HUES48 (cell line): ENCODE data around the gene DPYSL5.

Experiments used
- H3K27ac ChIP-seq: one replicate; pipeline ENCODE4 v1.7.0; 2013; ENCODE audit warnings: low read depth, low read length, inconsistent platforms
- H3K27me3 ChIP-seq: 2 replicates; pipeline ENCODE4 v1.6.1; 2013; ENCODE audit warnings: mild to moderate bottlenecking, low read length; ENCODE audit not compliant: control insufficient read depth, insufficient read depth
- H3K36me3 ChIP-seq: 2 replicates; pipeline ENCODE4 v1.6.1; 2013; ENCODE audit warnings: low read length; ENCODE audit not compliant: control insufficient read depth, insufficient read depth
- H3K4me1 ChIP-seq: 2 replicates; pipeline ENCODE4 v1.6.1; 2013; ENCODE audit warnings: mild to moderate bottlenecking, low read length; ENCODE audit not compliant: control insufficient read depth, insufficient read depth
- H3K4me3 ChIP-seq: 2 replicates; pipeline ENCODE4 v1.5.1; 2013; ENCODE audit warnings: mild to moderate bottlenecking, low read depth, low read length
- H3K9ac ChIP-seq: 2 replicates; pipeline ENCODE4 v1.6.1; 2013; ENCODE audit warnings: mild to moderate bottlenecking, low read depth, low read length, moderate library complexity
- H3K9me3 ChIP-seq: 2 replicates; pipeline ENCODE4 v1.6.1; 2013; ENCODE audit warnings: low read length; ENCODE audit not compliant: control insufficient read depth, insufficient read depth

Gene DPYSL5

DNA sequence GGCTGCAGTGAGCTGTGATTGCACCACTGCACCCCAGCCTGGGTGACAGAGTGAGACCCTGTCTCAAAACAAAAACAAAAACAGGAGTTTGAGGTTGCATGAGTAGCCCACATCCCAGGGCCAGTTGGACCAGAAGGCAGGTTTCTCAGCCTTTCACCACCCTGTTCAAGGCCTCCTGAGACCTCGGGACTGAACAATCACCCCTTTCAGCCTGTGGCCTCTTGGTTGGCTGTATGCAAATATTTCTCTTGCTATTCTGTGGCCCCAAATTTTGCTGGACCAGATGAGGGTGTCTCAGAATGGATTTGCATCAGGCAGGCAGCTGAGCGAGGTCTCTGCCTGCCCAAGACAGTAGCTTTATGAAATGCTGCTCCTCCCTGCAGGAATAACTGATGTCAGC, 56.9 kb downstream of the DPYSL5 start:
- H3K27me3 ChIP-seq, result no peaks in the 10 kb centered on the region
- no peak overlapping the region for H3K27ac ChIP-seq
- no peaks in the 10 kb centered on the region; the same call in 1 of the 2 replicates for H3K36me3 ChIP-seq

DNA sequence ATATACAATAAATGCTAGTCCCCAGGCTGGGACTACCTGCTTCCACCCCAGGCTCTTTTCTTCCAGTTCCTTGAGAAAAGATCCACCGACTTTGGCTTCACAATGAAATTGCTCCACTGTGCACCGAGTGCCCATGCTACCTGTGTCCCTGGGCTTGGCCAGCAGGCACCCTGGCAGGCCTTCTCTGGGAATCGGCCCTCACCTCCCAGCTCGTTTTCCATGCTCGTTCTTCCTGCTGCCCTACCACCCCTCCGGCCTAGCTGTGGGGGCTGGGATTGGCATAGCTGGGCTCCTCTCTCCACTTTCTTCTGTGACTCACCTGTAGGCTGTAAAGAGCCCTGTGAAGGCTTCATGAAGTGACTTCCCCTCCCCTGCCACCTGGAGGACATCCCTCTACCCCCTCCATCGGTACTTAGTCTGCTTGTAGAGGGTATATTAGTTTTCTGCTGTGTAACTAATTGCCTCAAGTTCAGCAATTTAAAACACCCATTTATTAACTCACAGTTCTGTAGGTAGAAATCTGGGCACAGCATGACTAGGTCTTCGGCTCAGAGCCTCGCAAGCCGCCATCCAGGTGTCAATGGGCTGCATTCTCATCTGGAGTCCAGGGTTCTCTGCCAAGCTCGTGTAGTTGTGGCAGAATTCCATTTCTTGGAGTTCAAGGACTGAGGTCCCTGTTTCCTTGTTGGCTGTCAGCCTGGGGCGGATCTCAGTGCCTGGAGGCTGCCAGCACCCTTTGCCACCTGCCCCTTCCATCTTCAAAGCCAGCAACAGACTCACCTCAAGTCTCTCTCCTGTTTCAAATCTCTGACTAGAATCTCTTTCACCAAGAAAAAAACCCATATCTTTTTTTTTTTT, 57.6 kb downstream of the DPYSL5 start:
- no peak overlapping the region for H3K27ac ChIP-seq
- H3K36me3 ChIP-seq, result no peaks in the 10 kb centered on the region
- no peaks in the 10 kb centered on the region for H3K27me3 ChIP-seq
- peaks cover 16% of the 10 kb centered on the region for H3K4me1 ChIP-seq
- no peak overlapping the region for H3K4me3 ChIP-seq
- no peak overlapping the region for H3K9ac ChIP-seq
- no peaks in the 10 kb centered on the region for H3K9me3 ChIP-seq

More for the DNA sequence above, 56.9 kb downstream of the DPYSL5 start:
- Histone ChIP-seq H3K4me1 (peaks cover 16% of the 10 kb centered on the region), H3K9me3 (no peaks in the 10 kb centered on the region), H3K4me3 (no peak overlapping the region), H3K9ac (no peak overlapping the region)

GRCh38 chr2:26907416-26907815, 59.5 kb downstream of the DPYSL5 start:
- H3K4me1 ChIP-seq, result peaks cover 9% of the 10 kb centered on the region; the same call in 1 of the 2 replicates
- H3K9ac ChIP-seq, result no peak overlapping the region
- no peak overlapping the region for H3K4me3 ChIP-seq
- H3K27me3 ChIP-seq, result no peaks in the 10 kb centered on the region
- H3K9me3 ChIP-seq, result no peaks in the 10 kb centered on the region
- H3K27ac ChIP-seq, result no peak overlapping the region
- H3K36me3 ChIP-seq, result no peaks in the 10 kb centered on the region

DNA sequence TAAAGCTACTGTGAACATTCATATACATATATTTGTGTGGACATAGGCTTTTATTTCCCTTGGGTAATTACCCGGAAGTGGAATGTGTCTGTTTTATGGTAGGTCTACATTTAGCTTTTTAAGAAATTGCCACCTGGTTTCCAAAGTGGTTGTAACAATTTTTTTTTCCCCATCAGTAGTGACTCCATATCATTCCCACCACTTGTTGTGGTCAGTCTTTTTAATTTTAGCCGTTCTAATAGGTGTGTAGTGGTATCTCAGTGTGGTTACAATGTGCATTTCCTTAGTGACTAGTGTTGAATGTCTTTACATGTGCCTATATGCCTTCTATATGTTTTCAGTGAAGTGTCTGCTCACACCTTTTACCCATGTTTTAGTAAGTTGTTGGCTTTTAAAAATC, 62.2 kb downstream of the DPYSL5 start:
- no peak overlapping the region for H3K27ac ChIP-seq
- H3K27me3 ChIP-seq, result peaks cover 4% of the 10 kb centered on the region; the same call in 1 of the 2 replicates
- peaks cover 30% of the 10 kb centered on the region for H3K4me1 ChIP-seq

GRCh38 chr2:26911911-26912861, 64.3 kb downstream of the DPYSL5 start:
- Histone ChIP-seq H3K27me3 (peaks cover 4% of the 10 kb centered on the region; the same call in 1 of the 2 replicates), H3K4me3 (0 out of 2 replicates have a peak overlapping the region, but pooled peaks have one; percentile 6), H3K9ac (no peak overlapping the region), H3K4me1 (peaks cover 30% of the 10 kb centered on the region), H3K27ac (peak overlapping the region; percentile 53), H3K36me3 (no peaks in the 10 kb centered on the region), H3K9me3 (no peaks in the 10 kb centered on the region)

More for the DNA sequence above, 62.2 kb downstream of the DPYSL5 start:
- H3K9me3 ChIP-seq, result no peaks in the 10 kb centered on the region
- no peak overlapping the region for H3K9ac ChIP-seq
- H3K36me3 ChIP-seq, result no peaks in the 10 kb centered on the region
- H3K4me3 ChIP-seq, result no peak overlapping the region

DNA sequence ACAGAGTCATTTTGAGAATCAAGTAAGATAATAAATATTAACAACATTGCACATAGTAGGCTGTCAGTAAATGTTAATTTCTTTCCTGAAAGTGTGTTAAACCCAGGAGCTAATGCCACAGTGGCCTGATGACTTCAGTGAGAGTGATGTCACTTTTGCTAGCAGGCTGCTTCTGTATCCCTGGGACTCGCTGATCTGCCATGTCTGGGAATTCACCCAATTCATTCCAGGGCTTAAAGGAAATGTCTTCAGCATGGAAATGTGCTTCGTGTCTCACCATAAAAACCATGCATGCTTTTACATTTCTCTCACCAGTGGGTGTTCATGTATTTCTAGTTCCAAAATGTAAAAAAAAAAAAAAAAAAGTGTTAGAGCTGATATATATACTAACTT, 65.7 kb downstream of the DPYSL5 start:
- H3K36me3 ChIP-seq, result no peaks in the 10 kb centered on the region
- no peaks in the 10 kb centered on the region for H3K9me3 ChIP-seq
- peaks cover 4% of the 10 kb centered on the region; the same call in 1 of the 2 replicates for H3K27me3 ChIP-seq
- no peak overlapping the region for H3K4me3 ChIP-seq
- H3K27ac ChIP-seq, result peak overlapping the region; percentile 61
- peaks cover 30% of the 10 kb centered on the region for H3K4me1 ChIP-seq
- no peak overlapping the region for H3K9ac ChIP-seq

GRCh38 chr2:26913999-26914658, 66.2 kb downstream of the DPYSL5 start:
- H3K27me3 ChIP-seq, result peaks cover 4% of the 10 kb centered on the region; the same call in 1 of the 2 replicates
- no peak overlapping the region for H3K4me3 ChIP-seq
- no peaks in the 10 kb centered on the region for H3K9me3 ChIP-seq
- peak overlapping the region; percentile 61 for H3K27ac ChIP-seq
- no peak overlapping the region for H3K9ac ChIP-seq
- H3K4me1 ChIP-seq, result peaks cover 30% of the 10 kb centered on the region
- no peaks in the 10 kb centered on the region for H3K36me3 ChIP-seq

GRCh38 chr2:26914659-26915310, 66.9 kb downstream of the DPYSL5 start:
- Histone ChIP-seq H3K9ac (no peak overlapping the region), H3K4me3 (no peak overlapping the region), H3K27ac (no peak overlapping the region), H3K4me1 (peaks cover 30% of the 10 kb centered on the region), H3K9me3 (no peaks in the 10 kb centered on the region), H3K27me3 (peaks cover 4% of the 10 kb centered on the region; the same call in 1 of the 2 replicates), H3K36me3 (no peaks in the 10 kb centered on the region)

DNA sequence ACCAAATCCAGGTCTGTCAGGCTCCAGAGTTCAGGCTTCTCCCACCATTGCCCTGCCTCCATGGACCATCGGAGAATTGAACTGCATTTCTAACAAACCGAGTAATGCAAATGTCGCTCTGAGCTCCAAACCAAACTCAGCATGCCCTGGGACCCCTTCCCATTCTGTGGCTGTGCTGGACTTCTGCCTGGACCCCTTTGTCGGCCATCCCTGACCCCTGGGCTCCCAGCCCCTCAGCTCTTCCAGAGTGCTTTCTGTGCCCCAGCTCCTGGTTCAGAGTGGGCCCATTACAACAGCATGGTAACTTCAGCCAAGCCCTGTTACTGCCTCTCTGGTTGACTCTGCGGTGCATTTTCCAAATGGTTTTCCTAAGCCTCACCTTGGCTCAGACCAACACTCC, 67.4 kb downstream of the DPYSL5 start:
- H3K27me3 ChIP-seq, result peaks cover 4% of the 10 kb centered on the region; the same call in 1 of the 2 replicates
- H3K4me1 ChIP-seq, result peaks cover 30% of the 10 kb centered on the region
- no peaks in the 10 kb centered on the region for H3K36me3 ChIP-seq
- no peaks in the 10 kb centered on the region for H3K9me3 ChIP-seq
- H3K27ac ChIP-seq, result no peak overlapping the region
- H3K9ac ChIP-seq, result no peak overlapping the region
- no peak overlapping the region for H3K4me3 ChIP-seq

- H3K27me3 ChIP-seq, result peaks cover 4% of the 10 kb centered on the region; the same call in 1 of the 2 replicates
- H3K9me3 ChIP-seq, result no peaks in the 10 kb centered on the region
- no peak overlapping the region for H3K4me3 ChIP-seq
- H3K9ac ChIP-seq, result no peak overlapping the region
- H3K27ac ChIP-seq, result no peak overlapping the region
- peaks cover 30% of the 10 kb centered on the region for H3K4me1 ChIP-seq
- H3K36me3 ChIP-seq, result no peaks in the 10 kb centered on the region
These were observed 68.3 kb downstream of the DPYSL5 start for GRCh38 chr2:26916128-26916692.
